HEK293 (cell line): Measurements from ENCODE around the gene MTOR.

Source experiments
- CTCF ChIA-PET: fragments of 350-600 bp; formaldehyde crosslinking; extraction: SDS; loops from one replicate; lab custom pipeline; 2021; ENCODE audit warnings: antibody characterized with exemption; lab: Yijun Ruan, JAX
- POLR2A ChIA-PET: fragments of 300-600 bp; formaldehyde crosslinking; extraction: SDS; loops from one replicate; lab custom pipeline; 2020; ENCODE audit warnings: antibody characterized with exemption, inconsistent platforms; lab: Yijun Ruan, JAX
- H3K27ac ChIP-seq: fragments of 200-500 bp; sonication (Bioruptor generic); 2 replicates; pipeline ENCODE4 v1.5.1; 2014; ENCODE audit warnings: low read depth, low read length, control low read depth, inconsistent platforms; ENCODE audit errors: extremely low read depth
- H3K36me3 ChIP-seq, 2 experiments: fragments of 200-500 bp in 1 of 2; sonication (Bioruptor generic) in 1 of 2; 1 replicate in 1 of 2; 2 replicates in 1 of 2; pipeline ENCODE4 v1.5.1; 2014 to 2017; ENCODE audit warnings: inconsistent platforms in 2 of 2, low read length in 2 of 2; ENCODE audit not compliant: control insufficient read depth in 2 of 2, insufficient read depth in 1 of 2
- H3K4me1 ChIP-seq: fragments of 200-500 bp; sonication (Bioruptor generic); 2 replicates; pipeline ENCODE4 v1.5.1; 2014; ENCODE audit warnings: mild to moderate bottlenecking, low read length, inconsistent platforms; ENCODE audit not compliant: control insufficient read depth, insufficient read depth
- H3K4me3 ChIP-seq: 2 replicates; pipeline ENCODE4 v1.5.1; 2011; ENCODE audit warnings: low read depth, mild to moderate bottlenecking, control low read depth, low read length, moderate library complexity
- H3K9me3 ChIP-seq: fragments of 200-500 bp; sonication (Bioruptor generic); 2 replicates; pipeline ENCODE4 v1.5.1; 2014; ENCODE audit warnings: low read depth, low read length, inconsistent platforms; ENCODE audit not compliant: control insufficient read depth, insufficient read depth
- GLI4 ChIP-seq: fragments of 450-650 bp; formaldehyde crosslinking; IDR thresholded peaks from 2 replicates; pipeline ENCODE4 v1.5.1; 2016; ENCODE audit warnings: missing biosample characterization, missing genetic modification characterization
- KLF9 ChIP-seq: fragments of 450-650 bp; formaldehyde crosslinking; IDR thresholded peaks from 2 replicates; pipeline ENCODE4 v1.5.1; 2016; ENCODE audit warnings: missing biosample characterization, missing genetic modification characterization, low read depth
- REPIN1 ChIP-seq: fragments of 450-650 bp; formaldehyde crosslinking; IDR thresholded peaks from 2 replicates; pipeline ENCODE4 v1.5.1; 2017; ENCODE audit warnings: missing biosample characterization, missing genetic modification characterization, low read depth
- YY2 ChIP-seq: fragments of 450-650 bp; formaldehyde crosslinking; IDR thresholded peaks from 2 replicates; pipeline ENCODE4 v1.5.1; 2016; ENCODE audit warnings: missing biosample characterization, missing genetic modification characterization
- ZBTB1 ChIP-seq: fragments of 450-650 bp; formaldehyde crosslinking; IDR thresholded peaks from 2 replicates; pipeline ENCODE4 v1.5.1; 2016; ENCODE audit warnings: missing biosample characterization, missing genetic modification characterization
- ZEB2 ChIP-seq: fragments of 450-650 bp; formaldehyde crosslinking; IDR thresholded peaks from 2 replicates; pipeline ENCODE4 v1.5.1; 2016; ENCODE audit warnings: missing biosample characterization, missing genetic modification characterization
- ZNF112 ChIP-seq: fragments of 450-650 bp; formaldehyde crosslinking; IDR thresholded peaks from 2 replicates; pipeline ENCODE4 v1.5.0; 2017; ENCODE audit warnings: missing biosample characterization, missing genetic modification characterization
- ZNF133 ChIP-seq: fragments of 450-650 bp; formaldehyde crosslinking; IDR thresholded peaks from 2 replicates; pipeline ENCODE4 v1.5.1; 2016; ENCODE audit warnings: missing biosample characterization, missing genetic modification characterization
- ZNF146 ChIP-seq: fragments of 450-650 bp; formaldehyde crosslinking; IDR thresholded peaks from 2 replicates; pipeline ENCODE4 v1.5.1; 2016; ENCODE audit warnings: missing biosample characterization, missing genetic modification characterization
- ZNF169 ChIP-seq: fragments of 450-650 bp; formaldehyde crosslinking; IDR thresholded peaks from 2 replicates; pipeline ENCODE4 v1.5.1; 2016; ENCODE audit warnings: missing biosample characterization, missing genetic modification characterization
- ZNF202 ChIP-seq: fragments of 450-650 bp; formaldehyde crosslinking; IDR thresholded peaks from 2 replicates; pipeline ENCODE4 v1.5.1; 2016; ENCODE audit warnings: missing biosample characterization, missing genetic modification characterization, borderline replicate concordance
- ZNF221 ChIP-seq: fragments of 450-650 bp; formaldehyde crosslinking; IDR thresholded peaks from 2 replicates; pipeline ENCODE4 v1.5.1; 2017; ENCODE audit warnings: missing biosample characterization, missing genetic modification characterization, borderline replicate concordance
- ZNF311 ChIP-seq: fragments of 450-650 bp; formaldehyde crosslinking; IDR thresholded peaks from 2 replicates; pipeline ENCODE4 v1.5.1; 2017; ENCODE audit warnings: missing biosample characterization, missing genetic modification characterization, borderline replicate concordance
- ZNF324 ChIP-seq: fragments of 450-650 bp; formaldehyde crosslinking; IDR thresholded peaks from 2 replicates; pipeline ENCODE4 v1.5.1; 2016; ENCODE audit warnings: missing biosample characterization, missing genetic modification characterization
- ZNF354C ChIP-seq: fragments of 450-650 bp; formaldehyde crosslinking; IDR thresholded peaks from 2 replicates; pipeline ENCODE4 v1.5.1; 2016; ENCODE audit warnings: missing biosample characterization, missing genetic modification characterization, low read depth, borderline replicate concordance
- ZNF48 ChIP-seq: fragments of 450-650 bp; formaldehyde crosslinking; IDR thresholded peaks from 2 replicates; pipeline ENCODE4 v1.5.1; 2016; ENCODE audit warnings: missing biosample characterization, missing genetic modification characterization
- ZNF548 ChIP-seq: fragments of 450-650 bp; formaldehyde crosslinking; IDR thresholded peaks from 2 replicates; pipeline ENCODE4 v1.5.1; 2016; ENCODE audit warnings: missing biosample characterization, missing genetic modification characterization
- ZNF623 ChIP-seq: fragments of 450-650 bp; formaldehyde crosslinking; IDR thresholded peaks from 2 replicates; pipeline ENCODE4 v1.5.1; 2016; ENCODE audit warnings: missing biosample characterization, missing genetic modification characterization
- ZNF660 ChIP-seq: fragments of 450-650 bp; IDR thresholded peaks from 2 replicates; pipeline ENCODE4 v1.5.1; 2018; ENCODE audit warnings: missing biosample characterization, mild to moderate bottlenecking, missing genetic modification characterization
- ZNF777 ChIP-seq: fragments of 450-650 bp; formaldehyde crosslinking; IDR thresholded peaks from 2 replicates; pipeline ENCODE4 v1.5.1; 2017; ENCODE audit warnings: missing biosample characterization, missing genetic modification characterization, borderline replicate concordance
- ZNF830 ChIP-seq: fragments of 450-650 bp; IDR thresholded peaks from 2 replicates; pipeline ENCODE4 v1.5.0; 2018; ENCODE audit warnings: missing biosample characterization, missing genetic modification characterization, low read depth, mild to moderate bottlenecking, moderate library complexity
- ZNF837 ChIP-seq: fragments of 450-650 bp; formaldehyde crosslinking; IDR thresholded peaks from 2 replicates; pipeline ENCODE4 v1.5.1; 2016; ENCODE audit warnings: missing biosample characterization, missing genetic modification characterization
- TF ChIP-seq, protein P1 (sequence below): fragments of 450-650 bp; formaldehyde crosslinking; IDR thresholded peaks from 2 replicates; pipeline ENCODE4 v1.5.1; 2017; ENCODE audit warnings: missing biosample characterization, missing genetic modification characterization
- TF ChIP-seq, protein P2 (sequence below): fragments of 450-650 bp; formaldehyde crosslinking; IDR thresholded peaks from 2 replicates; pipeline ENCODE4 v1.5.1; 2017; ENCODE audit warnings: missing biosample characterization, mild to moderate bottlenecking, missing genetic modification characterization, moderate library complexity
- TF ChIP-seq, protein P3 (sequence below): fragments of 450-650 bp; formaldehyde crosslinking; IDR thresholded peaks from 2 replicates; pipeline ENCODE4 v1.5.1; 2016; ENCODE audit warnings: missing biosample characterization, missing genetic modification characterization

MTOR gene

DNA sequence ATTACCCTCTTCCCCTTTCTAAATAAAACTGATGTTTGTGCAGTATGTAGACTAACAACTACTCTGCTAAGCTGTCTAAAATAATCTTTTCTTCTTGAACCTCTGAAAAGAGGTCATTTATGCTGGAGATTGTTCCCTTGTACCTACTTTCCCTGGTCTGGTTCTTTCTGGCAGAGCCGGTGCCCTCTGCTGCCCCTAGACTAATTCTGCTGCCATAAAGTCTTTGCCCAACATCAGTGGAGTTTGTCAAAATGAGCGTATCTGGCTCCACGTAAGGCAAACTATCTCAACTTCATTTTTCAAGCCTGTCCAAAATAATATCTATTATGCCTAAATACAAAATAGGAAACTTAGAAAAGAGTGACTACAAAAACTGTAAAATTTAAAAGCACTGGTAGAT, 104.1 kb downstream of the MTOR start:
- no peak overlapping the region for H3K4me3 ChIP-seq
- H3K27ac ChIP-seq, result no peak overlapping the region
- POLR2A ChIA-PET, result interaction anchor here (1.8 kb wide), 1 partner anchor 59 kb away, joined by 4 read pairs; the partner anchor contains the start of gene EXOSC10
- H3K36me3 ChIP-seq, result peaks cover 12 to 65% of the 10 kb centered on the region in 2 experiments; a peak in 2 of 3 replicates
- no peaks in the 10 kb centered on the region for H3K4me1 ChIP-seq
- CTCF ChIA-PET, result interaction anchor here (0.6 kb wide), 2 partner anchors 70 to 487 kb away, joined by 3 read pairs; no protein-coding TSS in a partner anchor
- no peaks in the 10 kb centered on the region for H3K9me3 ChIP-seq
- TF ChIP-seq ZNF830 (tag by site-specific recombination) (no peak), ZNF548 (tag by site-specific recombination) (no peak), ZNF146 (tag by site-specific recombination) (no peak), ZNF311 (tag by site-specific recombination) (no peak), ZEB2 (no peak), ZNF660 (no peak), ZBTB1 (tag by site-specific recombination) (no peak)

DNA sequence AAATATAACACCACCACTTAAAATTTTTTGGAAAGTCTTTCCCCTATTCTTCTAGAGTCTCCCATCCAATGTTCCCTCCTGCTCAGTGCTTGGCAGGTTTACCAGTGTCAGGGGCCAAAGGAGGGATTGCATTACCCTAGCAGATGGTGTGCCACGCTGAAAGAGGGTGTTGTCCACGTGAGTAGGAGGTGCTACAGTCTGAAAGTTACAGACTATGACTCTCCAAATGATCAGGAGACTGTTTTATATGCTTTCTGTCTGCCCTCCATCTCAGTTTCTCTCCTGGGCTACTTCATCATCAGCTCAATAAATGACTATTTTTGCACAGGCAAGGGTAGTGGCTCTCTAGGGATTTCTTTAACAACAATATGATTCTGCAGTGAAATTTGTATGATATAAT, 104.5 kb downstream of the MTOR start:
- Histone ChIP-seq H3K27ac (no peak overlapping the region), H3K4me3 (no peak overlapping the region), H3K36me3 (peaks cover 17 to 70% of the 10 kb centered on the region in 2 experiments), H3K9me3 (no peaks in the 10 kb centered on the region), H3K4me1 (no peaks in the 10 kb centered on the region)
- no peak for TF ChIP-seq REPIN1 (tag by site-specific recombination)
- TF ChIP-seq, protein P1, sequence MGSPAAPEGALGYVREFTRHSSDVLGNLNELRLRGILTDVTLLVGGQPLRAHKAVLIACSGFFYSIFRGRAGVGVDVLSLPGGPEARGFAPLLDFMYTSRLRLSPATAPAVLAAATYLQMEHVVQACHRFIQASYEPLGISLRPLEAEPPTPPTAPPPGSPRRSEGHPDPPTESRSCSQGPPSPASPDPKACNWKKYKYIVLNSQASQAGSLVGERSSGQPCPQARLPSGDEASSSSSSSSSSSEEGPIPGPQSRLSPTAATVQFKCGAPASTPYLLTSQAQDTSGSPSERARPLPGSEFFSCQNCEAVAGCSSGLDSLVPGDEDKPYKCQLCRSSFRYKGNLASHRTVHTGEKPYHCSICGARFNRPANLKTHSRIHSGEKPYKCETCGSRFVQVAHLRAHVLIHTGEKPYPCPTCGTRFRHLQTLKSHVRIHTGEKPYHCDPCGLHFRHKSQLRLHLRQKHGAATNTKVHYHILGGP (tag by site-specific recombination), result no peak
- TF ChIP-seq ZNF777 (tag by site-specific recombination), result no peak
- no peak for TF ChIP-seq ZEB2
- TF ChIP-seq ZNF623 (tag by site-specific recombination), result no peak
- TF ChIP-seq KLF9 (tag by site-specific recombination), result no peak
- no peak for TF ChIP-seq ZNF837 (tag by site-specific recombination)
- no peak for TF ChIP-seq YY2 (tag by site-specific recombination)
- no peak for TF ChIP-seq ZNF324
- TF ChIP-seq ZNF48 (tag by site-specific recombination), result no peak
- no peak for TF ChIP-seq ZNF112 (tag by site-specific recombination)
- TF ChIP-seq GLI4, result no peak
- TF ChIP-seq ZNF169 (tag by site-specific recombination), result no peak
- TF ChIP-seq ZNF133 (tag by site-specific recombination), result no peak
- TF ChIP-seq, protein P2, sequence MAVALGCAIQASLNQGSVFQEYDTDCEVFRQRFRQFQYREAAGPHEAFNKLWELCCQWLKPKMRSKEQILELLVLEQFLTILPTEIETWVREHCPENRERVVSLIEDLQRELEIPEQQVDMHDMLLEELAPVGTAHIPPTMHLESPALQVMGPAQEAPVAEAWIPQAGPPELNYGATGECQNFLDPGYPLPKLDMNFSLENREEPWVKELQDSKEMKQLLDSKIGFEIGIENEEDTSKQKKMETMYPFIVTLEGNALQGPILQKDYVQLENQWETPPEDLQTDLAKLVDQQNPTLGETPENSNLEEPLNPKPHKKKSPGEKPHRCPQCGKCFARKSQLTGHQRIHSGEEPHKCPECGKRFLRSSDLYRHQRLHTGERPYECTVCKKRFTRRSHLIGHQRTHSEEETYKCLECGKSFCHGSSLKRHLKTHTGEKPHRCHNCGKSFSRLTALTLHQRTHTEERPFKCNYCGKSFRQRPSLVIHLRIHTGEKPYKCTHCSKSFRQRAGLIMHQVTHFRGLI (tag by site-specific recombination), result no peak
- TF ChIP-seq, protein P3, sequence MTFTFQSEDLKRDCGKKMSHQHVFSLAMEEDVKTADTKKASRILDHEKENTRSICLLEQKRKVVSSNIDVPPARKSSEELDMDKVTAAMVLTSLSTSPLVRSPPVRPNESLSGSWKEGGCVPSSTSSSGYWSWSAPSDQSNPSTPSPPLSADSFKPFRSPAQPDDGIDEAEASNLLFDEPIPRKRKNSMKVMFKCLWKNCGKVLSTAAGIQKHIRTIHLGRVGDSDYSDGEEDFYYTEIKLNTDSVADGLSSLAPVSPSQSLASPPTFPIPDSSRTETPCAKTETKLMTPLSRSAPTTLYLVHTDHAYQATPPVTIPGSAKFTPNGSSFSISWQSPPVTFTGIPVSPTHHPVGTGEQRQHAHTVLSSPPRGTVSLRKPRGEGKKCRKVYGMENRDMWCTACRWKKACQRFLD, result no peak
- no peak for TF ChIP-seq ZNF202
- TF ChIP-seq ZNF146 (tag by site-specific recombination), result no peak
- TF ChIP-seq ZNF354C (tag by site-specific recombination), result no peak
- no peak for TF ChIP-seq ZNF221 (tag by site-specific recombination)
- POLR2A ChIA-PET, result interaction anchor here (1.8 kb wide), 1 partner anchor 58 kb away, joined by 4 read pairs; the partner anchor contains the start of gene EXOSC10
- CTCF ChIA-PET, result interaction anchor here (0.6 kb wide), 2 partner anchors 70 to 487 kb away, joined by 3 read pairs; no protein-coding TSS in a partner anchor
